Endothelial cell of umbilical vein (primary cell): ENCODE measurements around the gene RSPRY1. TPM values are rescaled to one million over a fixed set of nuclear protein-coding genes. Genes with fewer than 3 reads are reported as not detected.

Experiments used
- BruUV-seq: library from RNA; stranded (reverse); fragments of 400-500 nt; replicated peaks from 2 replicates; lab custom pipeline; 2021; lab: Mats Ljungman, UMichigan
- CTCF ChIA-PET: fragments of 300-600, 350-600 bp; sonication (Branson Sonifier 250); formaldehyde crosslinking; loops from one replicate; lab custom pipeline; 2021; ENCODE audit warnings: antibody characterized with exemption, inconsistent platforms; lab: Charles Lee
- POLR2A ChIA-PET: fragments of 300-600, 350-600 bp; sonication (Branson Sonifier 250); formaldehyde crosslinking; loops from one replicate; lab custom pipeline; 2021; ENCODE audit warnings: antibody characterized with exemption, inconsistent platforms; lab: Charles Lee
- DNase-seq: peaks from one replicate; pipeline ENCODE4 v3.0.0-alpha.2; 2011; ENCODE audit warnings: low read depth, low spot score
- FAIRE-seq: peaks from 2 replicates; lab custom pipeline; 2011; peaks lifted over from hg19 to GRCh38; lab: Jason Lieb, UNC
- H2AFZ ChIP-seq: 2 replicates; pipeline ENCODE4 v1.6.0; 2012; ENCODE audit warnings: low read depth, low read length, control low read depth, inconsistent platforms
- H3K27ac ChIP-seq: 2 replicates; pipeline ENCODE4 v1.5.1; 2011; ENCODE audit warnings: low read depth, mild to moderate bottlenecking, control low read depth, low read length, moderate library complexity; ENCODE audit not compliant: insufficient read depth
- H3K27me3 ChIP-seq, 2 experiments: 2 replicates each; pipeline versions ENCODE4 v1.6.0 to v1.6.1; 2011; ENCODE audit warnings: low read length in 2 of 2, mixed read lengths in 1 of 2; ENCODE audit not compliant: control insufficient read depth in 2 of 2, insufficient read depth in 2 of 2
- H3K36me3 ChIP-seq, 2 experiments: 2 replicates in 1 of 2; 3 replicates in 1 of 2; pipeline ENCODE4 v1.5.1; 2011; ENCODE audit warnings: low read length in 2 of 2, mild to moderate bottlenecking in 1 of 2, moderate library complexity in 1 of 2; ENCODE audit not compliant: control insufficient read depth in 2 of 2, insufficient read depth in 2 of 2; ENCODE audit errors: extremely low read depth in 1 of 2
- H3K4me1 ChIP-seq: 3 replicates; pipeline ENCODE4 v1.5.1; 2011; ENCODE audit warnings: mild to moderate bottlenecking, low read length; ENCODE audit not compliant: control insufficient read depth, insufficient read depth; ENCODE audit errors: extremely low read depth
- H3K4me2 ChIP-seq: 2 replicates; pipeline ENCODE4 v1.6.1; 2011; ENCODE audit warnings: low read length, control low read depth, mixed read lengths; ENCODE audit not compliant: insufficient read depth
- H3K4me3 ChIP-seq, 3 experiments: fragments of 200-600 bp in 1 of 3; sonication (generic), shearing (Covaris generic) in 1 of 3; replicated peaks in 1 of 3; 2 replicates each; pipeline ENCODE4 v1.5.1; 2011 to 2016; ENCODE audit warnings: control low read depth in 3 of 3, low read length in 3 of 3, mild to moderate bottlenecking in 2 of 3, inconsistent platforms in 1 of 3, low read depth in 1 of 3, moderate library complexity in 1 of 3; ENCODE audit not compliant: insufficient read depth in 1 of 3
- H3K79me2 ChIP-seq: 2 replicates; pipeline ENCODE4 v1.6.0; 2012; ENCODE audit warnings: low read length, inconsistent platforms; ENCODE audit not compliant: control insufficient read depth, insufficient read depth
- H3K9ac ChIP-seq: replicated peaks from 2 replicates; pipeline ENCODE3; 2011; ENCODE audit warnings: low read length, control low read depth; ENCODE audit not compliant: insufficient read depth; ENCODE audit errors: extremely low read depth
- H3K9me1 ChIP-seq: replicated peaks from 3 replicates; pipeline ENCODE4 v1.6.0; 2011; ENCODE audit warnings: mild to moderate bottlenecking, low read length; ENCODE audit not compliant: control insufficient read depth, insufficient read depth; ENCODE audit errors: extremely low read depth
- H3K9me3 ChIP-seq: replicated peaks from 2 replicates; pipeline ENCODE4 v1.5.1; 2012; ENCODE audit warnings: low read length, inconsistent platforms; ENCODE audit not compliant: control insufficient read depth, insufficient read depth
- H4K20me1 ChIP-seq: replicated peaks from 2 replicates; pipeline ENCODE3; 2011; ENCODE audit warnings: mild to moderate bottlenecking, low read length; ENCODE audit not compliant: control insufficient read depth, insufficient read depth; ENCODE audit errors: extremely low read depth
- CTCF ChIP-seq, 2 donors: IDR thresholded peaks; 1 replicate in 1 of 2; 2 replicates in 1 of 2; pipeline ENCODE4 v1.5.1; 2011; ENCODE audit warnings: low read length in 2 of 2, mild to moderate bottlenecking in 2 of 2, moderate library complexity in 2 of 2, control low read depth in 1 of 2, inconsistent platforms in 1 of 2, low read depth in 1 of 2; ENCODE audit not compliant: insufficient read depth in 1 of 2; ENCODE audit errors: extremely low read depth in 1 of 2
- FOS ChIP-seq: IDR thresholded peaks from 2 replicates; pipeline ENCODE4 v1.6.1; 2011; ENCODE audit warnings: mild to moderate bottlenecking, low read length, moderate library complexity, borderline replicate concordance; ENCODE audit not compliant: insufficient read depth
- GATA2 ChIP-seq: IDR thresholded peaks from 2 replicates; pipeline ENCODE4 v1.7.0; 2011; ENCODE audit warnings: low read depth, mild to moderate bottlenecking, moderate library complexity, mixed read lengths, low read length; ENCODE audit not compliant: insufficient read length, insufficient read depth
- JUN ChIP-seq: IDR thresholded peaks from 2 replicates; pipeline ENCODE4 v1.6.1; 2011; ENCODE audit warnings: borderline replicate concordance, low read depth; ENCODE audit not compliant: insufficient read length, insufficient read depth
- MYC ChIP-seq: IDR thresholded peaks from one replicate; pipeline ENCODE4 v1.6.1; 2011; ENCODE audit warnings: mild to moderate bottlenecking, low read depth, low read length
- POLR2A ChIP-seq: IDR thresholded peaks from 2 replicates; pipeline ENCODE4 v1.6.1; 2012; ENCODE audit warnings: low read depth, mild to moderate bottlenecking, control low read depth, low read length
- POLR2AphosphoS5 ChIP-seq: IDR thresholded peaks from 2 replicates; pipeline ENCODE4 v1.6.1; 2012; ENCODE audit warnings: low read depth, mild to moderate bottlenecking, control low read depth, low read length, moderate library complexity; ENCODE audit not compliant: insufficient read depth
- dilution Hi-C: fragments of 300-500 bp; cut with MboI; formaldehyde crosslinking; loops from one replicate; pipeline ENCODE4 v1.15.0; 2019; ENCODE audit warnings: low sequenced_read_pairs; ENCODE audit not compliant: extremely low pct_ligation_motif_present
- intact Hi-C: fragments of 100-400 bp; cut with micrococcal nuclease; formaldehyde crosslinking; loops from one replicate; pipeline ENCODE4 v1.10.0; 2022
- polyA plus RNA-seq, 4 experiments: library from polyadenylated mRNA; depleted of rRNA in 3 of 4; stranded (reverse) in 3 of 4; unstranded in 1 of 4; fragments of >200 nt; gene quantifications; 2 replicates each; pipeline versions ENCODE4 v1.2.1 to v1.2.3, GENCODE V29; 2011 to 2012; ENCODE audit warnings: missing spikeins in 1 of 4
- total RNA-seq: library from RNA; stranded (reverse); gene quantifications from 2 replicates; pipeline ENCODE4 v1.2.3, GENCODE V29; 2021
- TF ChIP-seq, protein P1 (sequence below): IDR thresholded peaks from 2 replicates; pipeline ENCODE4 v1.6.1; 2011; ENCODE audit not compliant: insufficient read depth, insufficient read length

Gene RSPRY1
- total and polyA plus RNA-seq, 2 donors (not counting 3 experiments of a cell fraction or from before 2014, with no cell fraction given) = 28.5 to 55.1 TPM

GRCh38 chr16:57240851-57241250 is 54.7 kb downstream of the RSPRY1 start:
- TF ChIP-seq POLR2AphosphoS5 (no peak), JUN (no peak), POLR2A (no peak), GATA2 (no peak), CTCF (IDR thresholded peaks at IDR 0.05; ENCODE audit: extremely low read depth in 1 of 2, insufficient read depth in 1 of 2, low read depth in 1 of 2, low read length in 2 of 2) (no peak), FOS (no peak), MYC (no peak)
- TF ChIP-seq, protein P1, sequence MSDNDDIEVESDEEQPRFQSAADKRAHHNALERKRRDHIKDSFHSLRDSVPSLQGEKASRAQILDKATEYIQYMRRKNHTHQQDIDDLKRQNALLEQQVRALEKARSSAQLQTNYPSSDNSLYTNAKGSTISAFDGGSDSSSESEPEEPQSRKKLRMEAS = no peak
- H3K79me2 ChIP-seq = peaks cover 3% of the 10 kb centered on the region
- dilution Hi-C loops (no loop called here), intact Hi-C loops (no loop called here)
- DNase-seq (no peak), FAIRE-seq (no peak)
- no peak overlapping the region for H2AFZ ChIP-seq
- CTCF ChIA-PET = interaction anchor here (0.8 to 1.8 kb wide), 3 partner anchors 26 to 182 kb away, joined by 3 to 6 read pairs (median 4); no protein-coding TSS in a partner anchor
- no peaks in the 10 kb centered on the region for H4K20me1 ChIP-seq
- POLR2A ChIA-PET = interaction anchor here (0.6 kb wide), 1 partner anchor 11 kb away, joined by 3 read pairs; no protein-coding TSS in a partner anchor
- no TSS peak for BruUV-seq
- no peaks in the 10 kb centered on the region for H3K9me3 ChIP-seq
- H3K9ac ChIP-seq = no peak overlapping the region
- peaks cover 6% of the 10 kb centered on the region for H3K4me1 ChIP-seq
- H3K27me3 ChIP-seq = no peaks in the 10 kb centered on the region
- peaks cover under 1 to 14% of the 10 kb centered on the region in 2 experiments for H3K36me3 ChIP-seq
- no peak overlapping the region for H3K4me3 ChIP-seq
- no peaks in the 10 kb centered on the region for H3K9me1 ChIP-seq
- no peak overlapping the region for H3K4me2 ChIP-seq
- no peak overlapping the region for H3K27ac ChIP-seq
